OCI-LY3 (cell line): ENCODE results near the gene ZNF394.

Source experiments
- EZH2phosphoT487 ChIP-seq: fragments of 200-600 bp; shearing (Covaris generic); IDR thresholded peaks from 2 replicates; pipeline ENCODE4 v1.6.1; 2018; ENCODE audit warnings: antibody characterized with exemption, mixed run types, low read depth
- TF ChIP-seq, protein P1 (sequence below): fragments of 200-600, 300-600 bp; sonication (generic); IDR thresholded peaks from 2 replicates; pipeline ENCODE4 v1.5.1; 2014; ENCODE audit warnings: antibody characterized with exemption, low read length, low read depth

DNA sequence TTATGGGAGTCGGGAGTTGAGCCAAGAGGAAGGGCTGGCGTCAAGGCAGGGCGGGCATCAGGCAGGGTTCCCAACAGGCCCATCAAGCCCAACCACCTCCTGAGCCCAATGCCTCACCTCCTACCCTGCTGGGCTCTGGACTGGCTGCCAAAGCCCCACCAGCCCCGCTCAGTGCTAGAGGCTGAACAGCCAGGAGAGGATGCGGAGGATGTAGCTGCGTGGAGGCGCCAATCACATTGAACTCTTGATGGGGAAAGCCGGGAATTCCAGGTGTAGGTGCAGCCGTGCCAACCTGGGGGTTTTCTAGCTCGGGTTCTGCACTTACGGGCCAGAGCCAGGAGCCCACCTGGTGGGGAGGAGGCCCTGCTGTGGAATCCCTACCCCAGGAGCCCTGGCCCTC lies 47.0 kb downstream of the ZNF394 start:
- TF ChIP-seq, protein P1, sequence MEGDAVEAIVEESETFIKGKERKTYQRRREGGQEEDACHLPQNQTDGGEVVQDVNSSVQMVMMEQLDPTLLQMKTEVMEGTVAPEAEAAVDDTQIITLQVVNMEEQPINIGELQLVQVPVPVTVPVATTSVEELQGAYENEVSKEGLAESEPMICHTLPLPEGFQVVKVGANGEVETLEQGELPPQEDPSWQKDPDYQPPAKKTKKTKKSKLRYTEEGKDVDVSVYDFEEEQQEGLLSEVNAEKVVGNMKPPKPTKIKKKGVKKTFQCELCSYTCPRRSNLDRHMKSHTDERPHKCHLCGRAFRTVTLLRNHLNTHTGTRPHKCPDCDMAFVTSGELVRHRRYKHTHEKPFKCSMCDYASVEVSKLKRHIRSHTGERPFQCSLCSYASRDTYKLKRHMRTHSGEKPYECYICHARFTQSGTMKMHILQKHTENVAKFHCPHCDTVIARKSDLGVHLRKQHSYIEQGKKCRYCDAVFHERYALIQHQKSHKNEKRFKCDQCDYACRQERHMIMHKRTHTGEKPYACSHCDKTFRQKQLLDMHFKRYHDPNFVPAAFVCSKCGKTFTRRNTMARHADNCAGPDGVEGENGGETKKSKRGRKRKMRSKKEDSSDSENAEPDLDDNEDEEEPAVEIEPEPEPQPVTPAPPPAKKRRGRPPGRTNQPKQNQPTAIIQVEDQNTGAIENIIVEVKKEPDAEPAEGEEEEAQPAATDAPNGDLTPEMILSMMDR = no peak
- no peak for TF ChIP-seq EZH2phosphoT487
